Nephron progenitor cell (in vitro differentiated cells): ENCODE results near the gene ADD2.
"Not testable (repeated sequence)": the region's sequence is repeated elsewhere in the genome, so short reads cannot be mapped to it uniquely, and the experiment has no call there.

Source experiments
- DNase-seq: peaks from one replicate; pipeline ENCODE4 v3.0.0; 2021
- H3K27ac Mint-ChIP-seq: 2 replicates; pipeline ENCODE4 v1.8.0; 2021; ENCODE audit warnings: mild to moderate bottlenecking, moderate library complexity, mixed read lengths
- H3K27me3 Mint-ChIP-seq: 2 replicates; pipeline ENCODE4 v1.8.0; 2021; ENCODE audit warnings: mild to moderate bottlenecking, low read depth, mixed read lengths; ENCODE audit not compliant: poor library complexity
- H3K36me3 Mint-ChIP-seq: 2 replicates; pipeline ENCODE4 v1.8.0; 2021; ENCODE audit warnings: low read depth, mixed read lengths
- H3K4me1 Mint-ChIP-seq: 2 replicates; pipeline ENCODE4 v1.8.0; 2021; ENCODE audit warnings: mixed read lengths
- H3K4me3 Mint-ChIP-seq: 2 replicates; pipeline ENCODE4 v1.8.0; 2021; ENCODE audit warnings: mild to moderate bottlenecking, moderate library complexity, mixed read lengths
- H3K9me3 Mint-ChIP-seq: 2 replicates; pipeline ENCODE4 v1.8.0; 2021; ENCODE audit warnings: mild to moderate bottlenecking, moderate library complexity, mixed read lengths
- CTCF ChIP-seq: fragments of 200-600 bp; sonication (generic); IDR thresholded peaks from 2 replicates; pipeline ENCODE4 v1.5.0; 2021; ENCODE audit warnings: antibody characterized with exemption

Gene ADD2

DNA sequence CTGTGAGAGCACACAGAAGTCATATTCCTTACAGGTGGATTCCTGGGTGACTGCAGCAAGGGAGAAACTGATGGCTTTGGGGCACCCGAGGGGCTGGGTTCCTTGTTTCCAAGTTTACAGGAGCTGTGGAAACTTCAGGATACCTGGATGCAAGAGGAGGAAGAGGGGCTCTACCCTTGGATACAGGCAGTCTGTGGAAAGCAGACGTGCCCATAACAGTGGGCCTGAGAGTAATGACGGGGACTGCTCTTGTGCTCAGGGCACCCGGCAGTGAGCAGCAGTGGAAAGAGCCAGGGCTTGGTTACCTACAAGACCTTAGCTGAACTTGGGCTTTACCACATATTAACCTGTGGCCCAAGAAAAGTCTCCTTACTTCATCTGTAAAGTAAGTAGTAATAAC is 112.2 kb downstream of the ADD2 start:
- DNase-seq = no peak
- H3K27me3 Mint-ChIP-seq = peaks cover 44% of the 10 kb centered on the region
- peaks cover 23% of the 10 kb centered on the region for H3K9me3 Mint-ChIP-seq
- peaks cover 10% of the 10 kb centered on the region for H3K36me3 Mint-ChIP-seq
- H3K4me3 Mint-ChIP-seq = no peak overlapping the region
- peaks cover 26% of the 10 kb centered on the region for H3K4me1 Mint-ChIP-seq
- H3K27ac Mint-ChIP-seq = no peak overlapping the region
- no peak for TF ChIP-seq CTCF

- peaks cover 45% of the 10 kb centered on the region for H3K27me3 Mint-ChIP-seq
- not testable (repeated sequence) for DNase-seq, H3K36me3 Mint-ChIP-seq, H3K4me3 Mint-ChIP-seq, H3K27ac Mint-ChIP-seq
- H3K4me1 Mint-ChIP-seq = peaks cover 26% of the 10 kb centered on the region
- TF ChIP-seq CTCF = peak; percentile 30
- H3K9me3 Mint-ChIP-seq = peaks cover 26% of the 10 kb centered on the region
Observed at GRCh38 chr2:70655211-70655610, 112.8 kb downstream of the ADD2 start.

GRCh38 chr2:70651727-70652126 is 116.3 kb downstream of the ADD2 start:
- TF ChIP-seq CTCF = no peak
- Mint-ChIP-seq H3K4me3 (no peak overlapping the region), H3K36me3 (peaks cover 5% of the 10 kb centered on the region), H3K27ac (no peak overlapping the region), H3K9me3 (peaks cover 26% of the 10 kb centered on the region), H3K27me3 (peaks cover 50% of the 10 kb centered on the region), H3K4me1 (peaks cover 15% of the 10 kb centered on the region)
- no peak for DNase-seq

- TF ChIP-seq CTCF = no peak
- peaks cover 5% of the 10 kb centered on the region for H3K36me3 Mint-ChIP-seq
- no peak for DNase-seq
- H3K27me3 Mint-ChIP-seq = peaks cover 50% of the 10 kb centered on the region
- peaks cover 26% of the 10 kb centered on the region for H3K9me3 Mint-ChIP-seq
- H3K4me1 Mint-ChIP-seq = peaks cover 16% of the 10 kb centered on the region
- H3K27ac Mint-ChIP-seq = no peak overlapping the region
- H3K4me3 Mint-ChIP-seq = no peak overlapping the region
Observed at GRCh38 chr2:70651014-70651413, 117.0 kb downstream of the ADD2 start.

- no peak for DNase-seq
- no peak for TF ChIP-seq CTCF
- Mint-ChIP-seq H3K27ac (no peak overlapping the region), H3K27me3 (peaks cover 40% of the 10 kb centered on the region), H3K4me1 (peaks cover 25% of the 10 kb centered on the region), H3K9me3 (peaks cover 26% of the 10 kb centered on the region), H3K36me3 (peaks cover 5% of the 10 kb centered on the region), H3K4me3 (no peak overlapping the region)
Observed at GRCh38 chr2:70648961-70649360, 119.0 kb downstream of the ADD2 start.

DNA sequence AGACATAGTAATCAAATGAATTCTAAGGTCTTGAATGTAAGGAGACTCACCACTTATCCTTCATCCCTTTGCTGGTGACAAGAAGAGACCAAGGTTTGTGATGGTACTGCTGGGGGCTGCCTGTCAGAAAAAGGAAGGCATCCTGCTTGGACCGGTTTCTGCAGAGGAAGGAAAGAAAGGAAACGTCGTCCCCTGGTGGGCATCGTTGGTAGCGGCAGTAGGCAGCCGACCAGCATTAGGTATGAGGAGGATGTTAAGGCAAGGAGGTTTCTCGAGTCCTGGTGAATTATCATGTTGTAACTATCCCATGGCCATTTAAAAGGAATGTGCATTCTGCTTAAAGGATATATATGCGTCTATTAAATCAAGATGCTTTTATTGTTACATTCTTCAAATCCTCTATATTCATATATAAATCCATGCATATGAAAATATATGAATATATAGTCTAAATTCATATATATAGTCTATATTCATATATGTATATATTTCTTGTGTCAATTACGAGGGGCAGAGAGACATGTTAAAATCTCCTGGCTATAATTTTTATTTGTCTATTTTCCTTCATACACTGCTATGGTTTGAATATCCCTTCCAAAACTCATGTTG is 120.0 kb downstream of the ADD2 start:
- peak; percentile 86 for DNase-seq
- Mint-ChIP-seq H3K27ac (no peak overlapping the region), H3K9me3 (peaks cover 25% of the 10 kb centered on the region), H3K36me3 (peaks cover 5% of the 10 kb centered on the region), H3K27me3 (peaks cover 30% of the 10 kb centered on the region), H3K4me3 (no peak overlapping the region), H3K4me1 (peaks cover 25% of the 10 kb centered on the region)
- TF ChIP-seq CTCF = peak; percentile 100
